GM21515 (cell line): ENCODE measurements around the gene HBG1.

Experiments
- ATAC-seq: cut with Tn5 transposase; IDR thresholded peaks from one replicate; pipeline ENCODE4 v1.9.1; 2021; ENCODE audit not compliant: unreplicated experiment

Gene HBG1

GRCh38 chr11:5228124-5228523 is 21.5 kb downstream of the HBG1 start:
- no peak for ATAC-seq

DNA sequence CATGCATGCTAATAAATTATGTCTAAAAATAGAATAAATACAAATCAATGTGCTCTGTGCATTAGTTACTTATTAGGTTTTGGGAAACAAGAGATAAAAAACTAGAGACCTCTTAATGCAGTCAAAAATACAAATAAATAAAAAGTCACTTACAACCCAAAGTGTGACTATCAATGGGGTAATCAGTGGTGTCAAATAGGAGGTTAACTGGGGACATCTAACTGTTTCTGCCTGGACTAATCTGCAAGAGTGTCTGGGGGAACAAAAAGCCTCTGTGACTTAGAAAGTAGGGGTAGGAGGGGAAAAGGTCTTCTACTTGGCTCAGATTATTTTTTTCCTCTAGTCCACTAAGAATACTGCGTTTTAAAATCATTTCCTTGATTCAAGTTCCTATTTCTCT is 22.0 kb downstream of the HBG1 start:
- ATAC-seq, result no peak

GRCh38 chr11:5226732-5227310 is 22.8 kb downstream of the HBG1 start, which contains the start of gene HBB:
HBB (minus strand) TSS chr11:5227071; CDS start chr11:5227021, 50 bp downstream.
- no peak for ATAC-seq

- ATAC-seq, result no peak
Measured at GRCh38 chr11:5225480-5225871, 24.2 kb downstream of the HBG1 start.

GRCh38 chr11:5224538-5225479 is 24.8 kb downstream of the HBG1 start:
- ATAC-seq, result no peak

DNA sequence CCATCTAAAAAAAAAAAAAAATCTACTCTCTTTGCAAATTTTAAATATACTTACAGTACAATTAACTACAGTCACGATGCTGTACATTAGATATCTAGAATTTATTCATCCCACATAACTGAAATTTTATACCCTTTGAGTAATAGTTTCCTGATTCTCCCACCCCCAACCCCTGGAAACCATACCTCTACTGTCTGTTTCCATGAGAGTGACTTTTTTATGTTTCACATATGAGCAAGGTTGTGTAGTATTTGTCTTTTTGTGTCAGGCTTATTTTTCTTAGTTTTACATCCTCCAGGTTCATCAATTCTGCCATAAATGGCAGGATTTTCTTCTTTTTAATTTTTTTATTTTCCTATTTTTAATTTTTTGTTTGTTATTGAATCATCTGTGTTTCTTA is 26.0 kb downstream of the HBG1 start:
- no peak for ATAC-seq

GRCh38 chr11:5223146-5223545 is 26.5 kb downstream of the HBG1 start:
- ATAC-seq, result no peak

GRCh38 chr11:5210376-5210885 is 39.2 kb downstream of the HBG1 start:
- no peak for ATAC-seq

GRCh38 chr11:5204787-5205186 is 44.9 kb downstream of the HBG1 start:
- ATAC-seq, result no peak

- ATAC-seq, result no peak
Measured at GRCh38 chr11:5203366-5203765, 46.3 kb downstream of the HBG1 start.

DNA sequence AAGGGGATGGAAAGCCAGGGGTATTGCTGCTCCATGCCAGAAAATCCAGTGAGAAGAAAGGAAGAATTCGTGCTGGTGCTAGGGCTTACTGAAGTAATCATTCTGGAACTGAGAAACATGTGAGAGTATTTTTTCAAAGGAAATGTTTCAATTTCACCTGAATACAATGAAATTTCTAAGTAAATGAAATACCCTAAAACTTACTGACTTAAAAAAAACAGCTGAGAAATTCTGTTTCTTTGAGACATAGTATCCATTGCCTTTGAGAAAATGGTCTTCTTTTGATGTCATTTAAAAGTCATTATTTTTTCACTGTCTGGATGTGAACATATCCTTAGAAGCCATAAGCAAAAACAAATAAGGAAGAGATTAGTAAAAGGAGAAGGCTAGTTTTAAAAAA is 49.1 kb downstream of the HBG1 start, which contains the start of gene OR51V1:
OR51V1 (minus strand) TSS at position 101 of the 400 bp plus-strand sequence; CDS start at position 101, 0 bp downstream.
- ATAC-seq, result no peak

- no peak for ATAC-seq
Measured at GRCh38 chr11:5198285-5198684, 51.4 kb downstream of the HBG1 start.
